ENCODE results near the gene HPSE2. TPM values are rescaled to one million over a fixed set of nuclear protein-coding genes. Genes with fewer than 3 reads are reported as not detected.
A peak's percentile ranks its signal among the peaks of the same experiment; 100 is the strongest.

HPSE2 gene
- total RNA-seq, 1 donor from 2014 or later = not detected

DNA sequence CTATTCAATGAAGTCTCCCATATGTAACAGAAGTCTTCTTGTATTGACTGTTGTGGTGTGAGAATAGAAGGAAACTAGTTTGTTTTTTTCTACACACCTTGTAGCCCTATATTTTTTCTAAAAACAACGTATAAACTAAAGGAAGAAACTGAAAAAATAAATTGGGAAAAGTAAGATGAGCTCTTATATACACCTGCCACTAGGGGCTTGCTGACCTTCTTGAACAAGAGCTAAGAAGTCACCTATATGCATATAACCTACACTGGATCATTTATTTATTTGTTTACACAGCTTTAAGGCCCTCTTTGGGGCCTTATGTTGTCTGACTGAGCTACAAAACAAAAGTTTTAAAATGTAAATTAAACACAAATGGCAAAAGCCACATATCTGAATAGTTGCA is 383.0 kb downstream of the HPSE2 start:
- TF ChIP-seq, protein P1, sequence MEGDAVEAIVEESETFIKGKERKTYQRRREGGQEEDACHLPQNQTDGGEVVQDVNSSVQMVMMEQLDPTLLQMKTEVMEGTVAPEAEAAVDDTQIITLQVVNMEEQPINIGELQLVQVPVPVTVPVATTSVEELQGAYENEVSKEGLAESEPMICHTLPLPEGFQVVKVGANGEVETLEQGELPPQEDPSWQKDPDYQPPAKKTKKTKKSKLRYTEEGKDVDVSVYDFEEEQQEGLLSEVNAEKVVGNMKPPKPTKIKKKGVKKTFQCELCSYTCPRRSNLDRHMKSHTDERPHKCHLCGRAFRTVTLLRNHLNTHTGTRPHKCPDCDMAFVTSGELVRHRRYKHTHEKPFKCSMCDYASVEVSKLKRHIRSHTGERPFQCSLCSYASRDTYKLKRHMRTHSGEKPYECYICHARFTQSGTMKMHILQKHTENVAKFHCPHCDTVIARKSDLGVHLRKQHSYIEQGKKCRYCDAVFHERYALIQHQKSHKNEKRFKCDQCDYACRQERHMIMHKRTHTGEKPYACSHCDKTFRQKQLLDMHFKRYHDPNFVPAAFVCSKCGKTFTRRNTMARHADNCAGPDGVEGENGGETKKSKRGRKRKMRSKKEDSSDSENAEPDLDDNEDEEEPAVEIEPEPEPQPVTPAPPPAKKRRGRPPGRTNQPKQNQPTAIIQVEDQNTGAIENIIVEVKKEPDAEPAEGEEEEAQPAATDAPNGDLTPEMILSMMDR (IDR thresholded peaks at IDR 0.05; ENCODE audit: insufficient read depth, low read length, severe bottlenecking) = no peak
- no peak for FAIRE-seq

DNA sequence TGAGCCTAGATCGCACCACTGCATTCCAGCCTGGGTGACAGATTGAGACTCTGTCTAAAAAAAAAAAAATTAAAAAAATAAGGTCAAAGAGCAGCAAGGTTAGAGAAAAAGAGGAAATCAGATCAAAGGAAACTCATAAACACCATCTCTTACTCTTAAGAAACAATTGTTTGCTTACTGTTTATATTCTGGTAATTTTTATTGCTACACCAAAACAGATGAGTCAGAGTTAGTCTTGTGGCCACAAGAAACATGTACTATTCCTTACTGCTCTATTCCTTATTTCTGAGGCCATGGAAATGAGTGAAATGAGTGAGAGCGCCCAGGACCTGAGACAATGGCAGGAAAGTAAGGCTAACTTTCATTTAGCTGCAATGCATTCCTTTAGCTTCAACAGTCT is 387.3 kb downstream of the HPSE2 start:
- FAIRE-seq = no peak
- peak; percentile 3 for DNase-seq (ENCODE audit: low read depth)
- TF ChIP-seq, protein P1 (IDR thresholded peaks at IDR 0.05; ENCODE audit: insufficient read depth, low read length, severe bottlenecking) = no peak
- no peaks in the 10 kb centered on the region for H3K27me3 ChIP-seq (ENCODE audit: control insufficient read depth, insufficient read depth, low read length)
- no peak overlapping the region for H3K4me3 ChIP-seq (ENCODE audit: low read depth, low read length)
- H3K36me3 ChIP-seq (ENCODE audit: control insufficient read depth, insufficient read depth, low read length) = no peaks in the 10 kb centered on the region

More for the DNA sequence above, 383.0 kb downstream of the HPSE2 start:
- no peak for DNase-seq (ENCODE audit: low read depth)
- no peaks in the 10 kb centered on the region for H3K27me3 ChIP-seq (ENCODE audit: control insufficient read depth, insufficient read depth, low read length)
- no peaks in the 10 kb centered on the region for H3K36me3 ChIP-seq (ENCODE audit: control insufficient read depth, insufficient read depth, low read length)
- H3K4me3 ChIP-seq (ENCODE audit: low read depth, low read length) = no peak overlapping the region

DNA sequence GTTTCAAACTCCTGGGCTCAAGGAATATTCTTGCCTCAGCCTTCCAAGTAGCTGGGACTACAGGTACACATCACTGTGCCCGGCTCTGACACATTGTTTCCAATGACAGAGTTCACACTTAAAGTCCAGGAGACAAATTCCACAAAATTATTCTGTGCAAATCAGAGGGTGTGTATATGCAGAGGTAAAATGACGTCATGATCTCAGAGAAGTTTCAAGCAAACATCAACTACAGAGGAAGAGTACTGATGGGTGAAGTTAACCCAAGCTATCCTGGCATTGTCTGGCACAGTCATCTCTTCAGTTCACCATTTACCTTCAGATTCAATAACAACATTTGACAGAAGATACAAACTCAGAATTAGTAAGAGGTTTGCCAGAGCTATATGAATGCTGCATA is 388.9 kb downstream of the HPSE2 start:
- FAIRE-seq (no peak), DNase-seq (ENCODE audit: low read depth) (no peak)
- H3K27me3 ChIP-seq (ENCODE audit: control insufficient read depth, insufficient read depth, low read length) = no peaks in the 10 kb centered on the region
- TF ChIP-seq, protein P1 (IDR thresholded peaks at IDR 0.05; ENCODE audit: insufficient read depth, low read length, severe bottlenecking) = no peak
- H3K36me3 ChIP-seq (ENCODE audit: control insufficient read depth, insufficient read depth, low read length) = no peaks in the 10 kb centered on the region
- no peak overlapping the region for H3K4me3 ChIP-seq (ENCODE audit: low read depth, low read length)

DNA sequence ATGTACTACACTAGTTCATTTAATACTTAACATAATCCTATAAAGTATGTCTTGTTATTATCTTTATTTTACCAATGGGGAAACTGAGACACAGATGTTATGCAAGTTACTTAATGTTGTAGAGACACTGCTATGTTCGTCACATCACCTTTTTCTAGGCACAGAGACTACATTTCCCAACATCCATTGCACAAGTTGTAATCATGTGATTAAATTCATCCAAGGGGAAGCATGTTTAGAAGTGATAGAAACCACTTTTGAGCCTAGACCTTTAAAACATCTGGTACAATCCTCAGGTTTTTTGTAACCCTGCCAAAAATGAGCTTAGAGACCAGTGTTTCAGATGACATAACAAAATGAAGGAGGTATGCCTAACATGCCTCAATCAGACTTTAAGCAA is 402.1 kb downstream of the HPSE2 start:
- TF ChIP-seq, protein P1 (IDR thresholded peaks at IDR 0.05; ENCODE audit: insufficient read depth, low read length, severe bottlenecking) = no peak
- FAIRE-seq = no peak
- Histone ChIP-seq H3K27me3 (ENCODE audit: control insufficient read depth, insufficient read depth, low read length) (no peaks in the 10 kb centered on the region), H3K36me3 (ENCODE audit: control insufficient read depth, insufficient read depth, low read length) (no peaks in the 10 kb centered on the region), H3K4me3 (ENCODE audit: low read depth, low read length) (no peak overlapping the region)
- DNase-seq (ENCODE audit: low read depth) = no peak

DNA sequence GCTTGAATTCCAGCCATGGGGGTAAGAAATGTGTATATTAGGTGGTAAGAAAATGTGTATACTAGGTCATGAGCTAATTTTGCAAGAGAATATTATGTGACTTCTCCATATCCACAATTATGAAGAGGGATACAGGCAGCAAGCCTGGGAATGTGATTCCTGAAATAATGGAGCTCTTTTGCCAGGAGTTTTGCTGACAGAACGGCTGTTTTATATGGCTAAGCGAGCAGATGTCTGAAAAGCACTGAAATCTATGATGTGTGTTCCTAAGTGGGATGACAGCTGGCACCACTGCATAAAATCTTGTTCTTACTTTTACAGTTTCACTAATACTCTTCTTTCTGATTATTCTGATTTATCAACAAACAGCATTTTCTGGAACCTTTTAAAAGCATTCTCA is 402.9 kb downstream of the HPSE2 start:
- H3K36me3 ChIP-seq (ENCODE audit: control insufficient read depth, insufficient read depth, low read length) = no peaks in the 10 kb centered on the region
- no peak overlapping the region for H3K4me3 ChIP-seq (ENCODE audit: low read depth, low read length)
- H3K27me3 ChIP-seq (ENCODE audit: control insufficient read depth, insufficient read depth, low read length) = no peaks in the 10 kb centered on the region
- no peak for DNase-seq (ENCODE audit: low read depth)
- no peak for FAIRE-seq
- TF ChIP-seq, protein P1 (IDR thresholded peaks at IDR 0.05; ENCODE audit: insufficient read depth, low read length, severe bottlenecking) = no peak

DNA sequence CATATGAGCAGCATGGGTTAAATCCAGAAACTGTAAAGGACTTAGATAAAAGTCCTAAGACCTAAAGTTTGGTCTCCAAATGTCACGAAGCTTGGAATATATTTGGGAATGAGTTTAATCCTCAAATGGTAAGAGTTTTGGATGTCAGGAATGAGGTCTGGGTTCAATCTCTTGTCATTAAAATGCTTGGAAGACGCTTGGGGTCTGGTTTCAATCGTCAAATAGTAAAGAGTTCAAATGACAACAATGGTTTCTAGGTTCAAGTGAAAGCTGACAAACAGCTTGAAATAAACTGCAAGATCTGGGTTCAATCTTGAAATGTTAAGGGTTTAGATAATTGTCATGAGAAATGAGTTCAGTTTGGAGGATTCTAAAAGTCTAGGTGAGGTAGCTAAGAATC is 403.5 kb downstream of the HPSE2 start:
- TF ChIP-seq, protein P1 (IDR thresholded peaks at IDR 0.05; ENCODE audit: insufficient read depth, low read length, severe bottlenecking) = no peak
- Histone ChIP-seq H3K4me3 (ENCODE audit: low read depth, low read length) (no peak overlapping the region), H3K36me3 (ENCODE audit: control insufficient read depth, insufficient read depth, low read length) (no peaks in the 10 kb centered on the region), H3K27me3 (ENCODE audit: control insufficient read depth, insufficient read depth, low read length) (no peaks in the 10 kb centered on the region)
- DNase-seq (ENCODE audit: low read depth) = no peak
- no peak for FAIRE-seq

Data from bronchial epithelial cell (primary cell).